NCI-H1105 (cell line): Measurements from ENCODE around the gene GAS2L1.
"Not testable (repeated sequence)": the region's sequence is repeated elsewhere in the genome, so short reads cannot be mapped to it uniquely, and the experiment has no call there.

Experiments used
- DNase-seq: peaks from one replicate; lab custom pipeline; 2025; lab: John Stamatoyannopoulos, UW

The GAS2L1 gene

GRCh38 chr22:29342177-29342576 lies 35.7 kb downstream of the GAS2L1 start:
- DNase-seq = no peak

- DNase-seq = no peak
These were observed 36.3 kb downstream of the GAS2L1 start for GRCh38 chr22:29342577-29343312.

GRCh38 chr22:29343313-29343805 lies 36.9 kb downstream of the GAS2L1 start:
- no peak for DNase-seq

GRCh38 chr22:29344137-29344536 lies 37.7 kb downstream of the GAS2L1 start:
- peak; percentile 62 for DNase-seq

GRCh38 chr22:29344889-29345288 lies 38.4 kb downstream of the GAS2L1 start:
- not testable (repeated sequence) for DNase-seq

GRCh38 chr22:29345932-29346331 lies 39.5 kb downstream of the GAS2L1 start:
- DNase-seq = no peak

- DNase-seq = no peak
These were observed 40.2 kb downstream of the GAS2L1 start for GRCh38 chr22:29346659-29347058.

GRCh38 chr22:29348041-29348440 lies 41.6 kb downstream of the GAS2L1 start:
- no peak for DNase-seq

- DNase-seq = no peak
These were observed 42.5 kb downstream of the GAS2L1 start for GRCh38 chr22:29348956-29349355.

GRCh38 chr22:29351042-29351441 lies 44.6 kb downstream of the GAS2L1 start:
- DNase-seq = no peak

- no peak for DNase-seq
These were observed 45.4 kb downstream of the GAS2L1 start for GRCh38 chr22:29351891-29352290.

- no peak for DNase-seq
These were observed 46.3 kb downstream of the GAS2L1 start for GRCh38 chr22:29352778-29353177.

- no peak for DNase-seq
These were observed 46.8 kb downstream of the GAS2L1 start for GRCh38 chr22:29353286-29353685.

GRCh38 chr22:29353860-29354259 lies 47.4 kb downstream of the GAS2L1 start:
- DNase-seq = no peak

- not testable (repeated sequence) for DNase-seq
These were observed 50.9 kb downstream of the GAS2L1 start for GRCh38 chr22:29357193-29357890.

GRCh38 chr22:29359469-29359868 lies 53.0 kb downstream of the GAS2L1 start:
- DNase-seq = no peak
